Activated B cell treated with CpG ODN at 0.5 μM for 24 hours (primary cell): ENCODE data around the gene DDX6. TPM values are rescaled to one million over a fixed set of nuclear protein-coding genes. Genes with fewer than 3 reads are reported as not detected.
"Not testable (repeated sequence)": the region's sequence is repeated elsewhere in the genome, so short reads cannot be mapped to it uniquely, and the experiment has no call there.

Source experiments
- ATAC-seq: fragments of 200-7000 bp; cut with Tn5 transposase; one replicate; pipeline ENCODE4 v1.10.0; 2021; ENCODE audit warnings: low read depth, mild to moderate bottlenecking, moderate library complexity
- CTCF ChIA-PET: fragments of 350-600 bp; sonication (Branson Sonifier 250); formaldehyde crosslinking; loops from one replicate; lab custom pipeline; 2021; ENCODE audit warnings: antibody characterized with exemption; lab: Charles Lee
- POLR2A ChIA-PET: fragments of 350-600 bp; sonication (Branson Sonifier 250); formaldehyde crosslinking; loops from one replicate; lab custom pipeline; 2021; ENCODE audit warnings: antibody characterized with exemption; lab: Charles Lee
- DNase-seq: peaks from one replicate; pipeline ENCODE4 v3.0.0; 2022
- H3K27ac Mint-ChIP-seq: one replicate; pipeline ENCODE4 v1.8.0; 2020; ENCODE audit warnings: mixed read lengths
- H3K27me3 Mint-ChIP-seq: one replicate; pipeline ENCODE4 v1.8.0; 2021; ENCODE audit warnings: mixed read lengths
- H3K36me3 Mint-ChIP-seq: one replicate; pipeline ENCODE4 v1.8.0; 2021; ENCODE audit warnings: low read depth, mixed read lengths
- H3K4me1 Mint-ChIP-seq: one replicate; pipeline ENCODE4 v1.8.0; 2021; ENCODE audit warnings: mixed read lengths
- H3K4me3 Mint-ChIP-seq: one replicate; pipeline ENCODE4 v1.8.0; 2020; ENCODE audit warnings: mild to moderate bottlenecking, mixed read lengths
- H3K9me3 Mint-ChIP-seq: one replicate; pipeline ENCODE4 v1.8.0; 2020; ENCODE audit warnings: mixed read lengths
- CTCF ChIP-seq: fragments of 200-600 bp; IDR thresholded peaks from one replicate; pipeline ENCODE4 v1.8.0; 2022; ENCODE audit warnings: antibody characterized with exemption, mild to moderate bottlenecking
- intact Hi-C: fragments of 100-400 bp; cut with micrococcal nuclease; formaldehyde crosslinking; loops from one replicate; pipeline ENCODE4 v1.15.1; 2024
- total RNA-seq: library from RNA; stranded (reverse); gene quantifications from 2 replicates; pipeline ENCODE4 v1.2.3, GENCODE V29; 2022

DDX6 gene
- total RNA-seq, 1 donor from 2014 or later = 297 TPM

GRCh38 chr11:118727001-118727720 lies 63.8 kb downstream of the DDX6 start:
- ATAC-seq, CTCF ChIA-PET, DNase-seq, H3K4me1 Mint-ChIP-seq, H3K9me3 Mint-ChIP-seq, H3K27ac Mint-ChIP-seq, POLR2A ChIA-PET, H3K36me3 Mint-ChIP-seq, H3K4me3 Mint-ChIP-seq: not testable (repeated sequence)
- H3K27me3 Mint-ChIP-seq = peaks cover 24% of the 10 kb centered on the region
- intact Hi-C loops = loop anchor here (5.0 kb wide), 1 partner anchor 35 kb away; no protein-coding TSS in a partner anchor

GRCh38 chr11:118721478-118722015 lies 69.4 kb downstream of the DDX6 start:
- H3K27ac Mint-ChIP-seq, intact Hi-C loops, H3K9me3 Mint-ChIP-seq, H3K4me3 Mint-ChIP-seq, DNase-seq, H3K36me3 Mint-ChIP-seq, H3K4me1 Mint-ChIP-seq, H3K27me3 Mint-ChIP-seq, CTCF ChIA-PET, POLR2A ChIA-PET, ATAC-seq: not testable (repeated sequence)

- CTCF ChIA-PET, H3K9me3 Mint-ChIP-seq, ATAC-seq, H3K27me3 Mint-ChIP-seq, H3K36me3 Mint-ChIP-seq, DNase-seq, H3K4me3 Mint-ChIP-seq, intact Hi-C loops, H3K27ac Mint-ChIP-seq, POLR2A ChIA-PET, H3K4me1 Mint-ChIP-seq: not testable (repeated sequence)
Observed at GRCh38 chr11:118720740-118721139, 70.2 kb downstream of the DDX6 start.

- H3K27ac Mint-ChIP-seq, CTCF ChIA-PET, POLR2A ChIA-PET, H3K36me3 Mint-ChIP-seq, H3K9me3 Mint-ChIP-seq, ATAC-seq, intact Hi-C loops, DNase-seq, H3K4me1 Mint-ChIP-seq, H3K4me3 Mint-ChIP-seq, H3K27me3 Mint-ChIP-seq: not testable (repeated sequence)
Observed at GRCh38 chr11:118720078-118720477, 70.9 kb downstream of the DDX6 start.

GRCh38 chr11:118718562-118718961 lies 72.4 kb downstream of the DDX6 start:
- H3K27me3 Mint-ChIP-seq, ATAC-seq, H3K36me3 Mint-ChIP-seq, intact Hi-C loops, DNase-seq, H3K4me3 Mint-ChIP-seq, CTCF ChIA-PET, POLR2A ChIA-PET, H3K27ac Mint-ChIP-seq, H3K9me3 Mint-ChIP-seq: not testable (repeated sequence)
- peaks cover 11% of the 10 kb centered on the region for H3K4me1 Mint-ChIP-seq

- ATAC-seq, H3K36me3 Mint-ChIP-seq, CTCF ChIA-PET, POLR2A ChIA-PET, H3K27me3 Mint-ChIP-seq, DNase-seq, H3K27ac Mint-ChIP-seq, H3K4me3 Mint-ChIP-seq, intact Hi-C loops, H3K9me3 Mint-ChIP-seq: not testable (repeated sequence)
- H3K4me1 Mint-ChIP-seq = peaks cover 11% of the 10 kb centered on the region
Observed at GRCh38 chr11:118717733-118718132, 73.2 kb downstream of the DDX6 start.

GRCh38 chr11:118717221-118717620 lies 73.7 kb downstream of the DDX6 start:
- POLR2A ChIA-PET, ATAC-seq, intact Hi-C loops, H3K36me3 Mint-ChIP-seq, DNase-seq, H3K4me3 Mint-ChIP-seq, CTCF ChIA-PET, H3K27me3 Mint-ChIP-seq, H3K27ac Mint-ChIP-seq, H3K9me3 Mint-ChIP-seq: not testable (repeated sequence)
- H3K4me1 Mint-ChIP-seq = peaks cover 11% of the 10 kb centered on the region

- peaks cover 11% of the 10 kb centered on the region for H3K4me1 Mint-ChIP-seq
- ChIA-PET POLR2A (interaction anchor here (0.7 to 1.1 kb wide), 2 partner anchors 25 to 93 kb away, joined by 3 to 4 read pairs; no protein-coding TSS in a partner anchor), CTCF (interaction anchor here (2.2 kb wide), 1 partner anchor 26 kb away, joined by 8 read pairs; no protein-coding TSS in a partner anchor)
- TF ChIP-seq CTCF = no peak
- intact Hi-C loops = loop anchor here (2.0 kb wide), 1 partner anchor 15 kb away; no protein-coding TSS in a partner anchor
- no peak for DNase-seq
- ATAC-seq = no peak
- H3K27ac Mint-ChIP-seq = no peak overlapping the region
- H3K4me3 Mint-ChIP-seq = no peak overlapping the region
- no peaks in the 10 kb centered on the region for H3K9me3 Mint-ChIP-seq
- no peaks in the 10 kb centered on the region for H3K36me3 Mint-ChIP-seq
- no peaks in the 10 kb centered on the region for H3K27me3 Mint-ChIP-seq
Observed at GRCh38 chr11:118715837-118716260, 75.1 kb downstream of the DDX6 start.
